Spleen (tissue), 7 donors: ENCODE data around the gene SCUBE1.

Experiments
- CTCF ChIP-seq, 11 experiments: fragments of 200-600 bp in 7 of 11; fragments of 450-650 bp in 4 of 11; sonication (generic) in 4 of 11; IDR thresholded peaks in 8 of 11; conservative IDR thresholded peaks in 3 of 11; 1 replicate in 7 of 11; 2 replicates in 4 of 11; pipeline versions ENCODE4 v1.4.0 to v1.8.0; 2016 to 2021; ENCODE audit warnings: antibody characterized with exemption in 11 of 11, inconsistent platforms in 4 of 11, mild to moderate bottlenecking in 1 of 11
- POLR2A ChIP-seq, 3 donors: fragments of 450-650 bp; IDR thresholded peaks; one replicate each; pipeline ENCODE4 v1.5.1; 2017; ENCODE audit warnings: antibody characterized with exemption in 3 of 3, mild to moderate bottlenecking in 1 of 3
- donor health status: DM: no; HTN: no; CAD: no; lungs with moderate emphysema.
- donor health status: DM: no; HTN: no; CAD: no.
- donor health status: DM: no; HTN: no; CAD: no.

GRCh38 chr22:43174941-43175531, 168.1 kb downstream of the SCUBE1 start:
- TF ChIP-seq CTCF (IDR thresholded peaks at IDR 0.05 in 8 of 11, conservative IDR thresholded peaks at IDR 0.05 in 3 of 11) (no peak), POLR2A (IDR thresholded peaks at IDR 0.05) (no peak)
